HG03066 (cell line): ENCODE results near the gene OOEP.

Experiments
- ATAC-seq: cut with Tn5 transposase; IDR thresholded peaks from one replicate; pipeline ENCODE4 v1.9.1; 2021; ENCODE audit warnings: low read depth; ENCODE audit not compliant: unreplicated experiment

OOEP gene

DNA sequence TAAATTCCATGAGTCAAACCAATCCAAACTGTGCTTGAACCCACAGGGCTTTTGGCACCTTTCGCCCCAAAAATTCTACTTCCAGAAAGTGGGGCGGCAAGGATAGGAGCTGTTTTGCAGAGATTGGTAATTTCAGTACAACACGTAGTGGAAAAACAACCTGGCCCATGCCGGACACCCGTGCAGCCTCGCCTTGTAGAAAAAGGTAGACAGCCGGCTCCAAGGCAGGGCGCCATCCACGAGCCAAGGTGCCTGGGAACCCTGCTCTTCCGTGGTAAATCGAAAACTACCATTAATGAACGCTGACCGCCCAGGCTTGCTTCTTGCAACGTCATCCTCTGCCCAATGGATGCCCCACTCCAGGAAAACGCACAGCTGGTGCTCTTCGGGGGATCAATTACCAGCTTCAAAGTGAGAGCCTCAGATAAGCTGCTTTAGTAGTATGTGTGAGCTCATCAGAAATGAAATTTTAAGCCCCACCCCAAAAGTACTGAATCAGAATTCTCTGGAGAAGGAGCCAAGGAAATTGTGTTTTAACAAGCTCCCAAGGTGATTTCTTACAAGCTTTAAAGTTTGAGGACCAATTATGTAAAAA is 1.8 kb downstream of the OOEP start:
- ATAC-seq = no peak

- no peak for ATAC-seq
These were observed 5.1 kb downstream of the OOEP start for GRCh38 chr6:73364549-73364948.

DNA sequence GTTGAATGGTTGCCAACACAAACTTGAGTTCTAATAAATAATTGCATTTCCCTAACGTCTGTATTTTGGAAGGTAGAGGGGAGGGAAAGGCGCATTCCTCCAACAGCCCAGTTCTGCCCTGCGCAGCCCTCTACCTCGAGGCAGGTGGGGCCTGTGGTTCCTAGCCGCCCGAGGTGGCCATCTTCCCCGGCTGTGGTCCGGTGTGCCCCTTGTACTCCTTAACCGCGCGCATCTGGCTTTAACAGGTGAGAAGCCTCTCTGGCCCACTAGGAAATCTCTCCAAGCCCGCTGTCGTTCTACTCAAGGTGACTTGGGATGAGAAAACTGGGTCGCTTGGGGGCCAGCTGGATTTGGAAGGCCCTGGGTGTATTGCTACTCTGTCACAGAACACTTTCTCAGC is 5.6 kb downstream of the OOEP start:
- no peak for ATAC-seq

DNA sequence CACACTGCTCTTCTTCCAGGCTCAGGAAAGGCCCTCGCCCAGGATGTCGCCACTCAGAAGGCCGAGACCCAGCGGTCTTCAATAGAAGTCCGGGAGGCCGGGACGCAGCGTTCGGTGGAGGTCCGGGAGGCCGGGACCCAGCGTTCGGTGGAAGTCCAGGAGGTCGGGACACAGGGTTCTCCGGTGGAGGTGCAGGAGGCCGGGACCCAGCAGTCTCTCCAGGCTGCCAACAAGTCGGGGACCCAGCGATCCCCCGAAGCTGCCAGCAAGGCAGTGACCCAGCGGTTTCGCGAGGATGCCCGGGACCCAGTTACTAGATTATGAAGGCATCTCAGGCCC is 6.2 kb downstream of the OOEP start:
- no peak for ATAC-seq

DNA sequence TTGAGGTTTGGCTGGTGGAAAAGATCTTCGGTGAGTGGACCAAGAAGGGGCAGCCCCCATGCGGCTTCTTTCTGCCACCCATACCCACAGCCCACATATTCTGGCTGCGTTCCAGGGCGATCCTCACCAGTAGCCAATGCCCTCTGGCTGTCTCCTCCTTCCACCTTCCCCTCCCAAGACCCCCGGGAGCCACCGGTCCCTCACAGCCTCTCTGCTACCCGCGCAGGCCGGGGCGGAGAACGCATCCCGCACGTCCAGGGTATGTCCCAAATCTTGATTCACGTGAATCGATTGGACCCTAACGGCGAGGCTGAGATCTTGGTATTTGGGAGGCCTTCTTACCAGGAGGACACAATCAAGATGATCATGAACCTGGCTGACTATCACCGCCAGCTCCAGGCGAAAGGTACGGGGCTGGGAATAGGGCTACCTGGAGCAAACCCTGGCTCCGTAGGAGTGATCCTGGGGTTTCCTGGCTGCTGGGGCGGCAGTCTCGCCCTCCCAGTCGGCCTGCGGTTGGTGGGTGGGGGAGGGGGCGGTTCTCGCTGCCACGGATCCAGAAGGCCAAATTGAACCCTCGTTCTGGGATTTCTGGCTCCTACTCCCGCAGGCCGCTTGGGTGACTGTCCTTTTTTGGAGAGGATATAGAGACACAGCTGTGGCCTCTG is 6.7 kb downstream of the OOEP start:
- ATAC-seq = no peak

- ATAC-seq = no peak
These were observed 7.3 kb downstream of the OOEP start, which contains the start of gene KHDC3L for GRCh38 chr6:73362358-73362757. Gene KHDC3L (plus strand): TSS chr6:73362658. CDS start chr6:73362730, 72 bp downstream.

GRCh38 chr6:73353636-73354593 is 15.8 kb downstream of the OOEP start, which contains the start of gene DPPA5:
Gene DPPA5 (minus strand): TSS chr6:73354276. CDS start chr6:73354225, 51 bp downstream.
- ATAC-seq = no peak

DNA sequence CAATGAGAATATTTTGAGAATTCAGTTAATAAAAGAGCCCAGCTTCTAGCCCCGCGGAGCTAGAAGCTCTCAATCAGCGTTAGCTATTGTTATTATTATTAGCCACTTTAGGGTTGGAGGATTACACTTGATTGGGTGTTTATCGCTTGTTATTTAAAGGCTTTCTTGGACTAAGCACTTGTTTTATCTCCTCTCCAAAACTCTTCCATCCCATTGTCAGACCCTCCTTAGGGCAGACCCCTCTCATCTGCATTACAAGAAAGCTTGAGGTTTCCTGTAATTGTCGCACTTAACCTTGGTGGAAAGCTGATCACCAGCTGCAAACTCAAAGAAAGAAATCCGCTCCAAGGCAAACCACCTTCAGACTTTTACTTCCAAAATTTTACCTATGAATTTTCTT is 20.4 kb downstream of the OOEP start:
- ATAC-seq = no peak

DNA sequence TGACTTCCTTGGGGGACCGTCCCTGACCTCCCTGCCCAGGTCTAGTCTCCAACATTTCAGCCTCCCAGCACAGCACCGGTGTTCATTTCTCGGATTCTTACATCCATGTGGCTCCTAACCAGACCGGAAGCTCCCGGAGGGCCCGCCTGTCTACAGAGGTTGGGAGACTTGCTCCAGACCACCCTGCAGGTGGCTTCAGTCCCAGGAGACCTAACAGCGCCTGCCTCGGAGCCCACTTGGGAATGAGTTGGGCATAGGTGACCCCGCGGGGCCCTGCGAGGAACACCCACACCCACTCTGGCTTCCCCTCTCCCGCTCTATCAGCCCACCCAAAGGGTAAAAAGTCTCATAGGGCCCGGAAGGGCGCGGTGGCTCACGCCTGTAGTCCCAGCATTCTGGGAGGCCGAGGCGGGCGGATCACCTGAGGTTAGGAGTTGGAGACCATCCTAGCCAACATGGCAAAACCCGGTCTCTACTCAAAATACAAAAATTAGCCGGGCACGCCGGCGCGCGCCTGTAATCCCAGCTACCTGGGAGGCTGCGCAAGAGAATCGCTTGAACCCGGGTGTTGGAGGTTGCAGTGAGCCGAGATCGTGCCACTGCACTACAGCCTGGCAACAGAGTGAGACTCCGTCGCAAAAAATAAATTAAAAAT is 21.0 kb downstream of the OOEP start:
- no peak for ATAC-seq

DNA sequence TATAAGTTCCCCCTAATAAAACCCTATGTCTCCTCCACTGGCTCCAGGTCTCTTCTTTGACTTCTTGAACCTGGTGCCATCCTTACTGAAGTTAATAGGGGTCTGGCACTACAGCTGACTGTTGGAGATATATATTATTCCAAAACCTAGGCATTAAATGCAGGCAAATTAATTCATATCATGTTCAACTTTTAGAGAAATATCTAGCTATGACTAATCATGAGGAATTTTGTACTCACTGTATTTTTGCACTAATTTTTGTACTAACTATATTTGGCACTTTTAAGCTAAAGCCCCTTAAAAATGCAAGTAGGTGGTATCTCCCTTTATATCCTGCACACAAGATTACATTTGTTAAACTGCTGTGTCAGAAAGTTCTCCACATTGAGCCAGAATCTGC is 26.5 kb downstream of the OOEP start:
- ATAC-seq = no peak

DNA sequence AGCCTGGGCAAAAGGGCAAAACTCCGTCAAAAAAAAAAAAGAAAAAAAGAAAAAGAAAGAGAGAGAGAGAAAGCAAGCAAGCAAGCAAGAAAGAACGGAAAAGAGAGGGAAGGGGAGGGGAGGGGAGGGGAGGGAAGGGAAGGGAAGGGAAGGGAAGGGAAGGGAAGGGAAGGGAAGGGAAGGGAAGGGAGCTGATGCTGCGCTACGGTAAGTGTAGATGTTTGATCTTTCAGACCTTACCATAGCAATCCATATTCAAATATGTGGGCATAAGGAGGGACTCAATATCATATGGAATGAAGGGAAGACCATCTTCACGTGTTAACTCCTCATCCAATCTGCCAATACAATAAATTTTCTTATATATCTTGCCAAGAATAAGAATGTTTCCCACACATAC is 27.5 kb downstream of the OOEP start:
- ATAC-seq = no peak

GRCh38 chr6:73341335-73341734 is 28.4 kb downstream of the OOEP start:
- no peak for ATAC-seq

- ATAC-seq = no peak
These were observed 29.6 kb downstream of the OOEP start for GRCh38 chr6:73340048-73340447.

DNA sequence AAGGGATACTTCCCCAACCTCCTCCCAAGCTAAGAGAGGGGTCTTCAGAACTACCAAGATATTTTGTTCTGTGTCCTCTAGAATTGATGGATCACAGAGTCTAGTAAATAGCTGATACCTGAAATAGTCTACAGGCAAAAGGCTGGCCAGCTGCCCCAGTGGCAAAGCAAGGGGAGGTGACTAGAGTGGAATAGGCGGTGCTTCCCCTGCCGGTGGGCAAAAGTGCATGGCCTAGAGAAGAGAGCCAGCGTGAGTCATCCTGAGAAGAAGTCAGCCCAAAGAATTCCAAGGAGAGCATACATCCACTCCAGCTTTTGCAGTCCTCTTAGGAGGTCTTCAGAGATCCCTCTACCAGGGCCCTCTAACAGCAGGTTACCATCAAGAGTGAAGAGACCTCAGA is 30.4 kb downstream of the OOEP start:
- no peak for ATAC-seq

DNA sequence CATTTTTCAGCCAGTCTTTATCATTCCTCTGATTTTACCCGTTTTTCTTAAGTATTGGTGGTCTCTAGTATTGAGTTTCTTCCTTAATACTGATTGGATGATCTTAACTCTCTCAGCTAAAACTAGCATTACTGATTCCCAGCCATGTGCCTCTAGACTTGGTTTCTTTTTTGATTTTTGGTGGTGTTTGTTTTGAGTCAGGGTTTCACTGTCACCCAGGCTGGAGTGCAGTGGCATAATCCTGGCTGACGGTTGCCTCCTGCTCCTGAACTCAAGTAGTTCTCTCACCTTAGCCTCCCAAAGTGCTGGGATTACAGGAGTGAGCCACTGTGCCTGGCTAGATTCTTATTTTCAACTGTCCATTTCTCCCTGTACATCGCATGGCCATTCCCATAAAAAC is 40.5 kb downstream of the OOEP start:
- ATAC-seq = no peak

DNA sequence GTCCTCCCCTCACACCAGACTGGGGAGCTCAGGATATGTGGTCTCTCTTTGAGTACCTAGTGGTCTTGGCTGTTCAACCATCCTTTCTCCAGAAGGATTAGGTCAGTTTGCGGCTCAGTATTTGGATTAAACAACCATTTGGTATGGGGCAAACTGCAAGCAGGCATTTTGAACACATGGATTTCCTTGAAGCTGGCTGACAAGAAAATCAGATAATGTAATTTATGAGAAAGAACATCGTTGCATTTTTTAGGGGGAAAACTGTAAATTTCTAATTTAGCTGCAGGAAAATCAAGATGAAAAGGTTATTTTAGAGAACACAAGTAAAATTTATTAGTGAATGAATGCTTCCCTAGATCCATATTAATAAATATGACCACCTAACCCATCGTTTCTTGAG is 40.9 kb downstream of the OOEP start:
- ATAC-seq = no peak

DNA sequence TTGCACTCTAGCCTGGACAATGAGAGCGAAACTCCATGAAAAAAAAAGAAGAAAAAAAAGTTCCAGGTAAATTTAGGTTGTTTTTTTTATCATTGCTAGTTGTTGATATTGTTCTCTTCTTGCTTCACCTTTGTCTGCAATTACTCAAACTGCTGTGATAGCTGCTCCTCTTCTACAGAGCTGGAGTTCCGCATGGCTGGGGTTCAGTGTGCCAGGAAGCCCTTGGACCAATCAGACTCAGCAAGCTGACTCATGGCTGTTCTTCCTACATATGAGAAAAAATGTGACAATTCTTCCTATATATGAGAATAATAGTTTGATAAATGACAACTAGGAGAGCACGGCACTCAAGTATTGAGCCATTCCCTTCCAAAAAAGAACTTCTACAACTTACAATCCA is 44.0 kb downstream of the OOEP start:
- no peak for ATAC-seq

GRCh38 chr6:73323323-73323722 is 46.4 kb downstream of the OOEP start:
- no peak for ATAC-seq
